Endodermal cell (in vitro differentiated cells): Measurements from ENCODE around the gene MFSD1. TPM values are rescaled to one million over a fixed set of nuclear protein-coding genes. Genes with fewer than 3 reads are reported as not detected.

Experiments
- DNase-seq: peaks from one replicate; pipeline ENCODE4 v3.0.0-alpha.2; 2017
- H3K27ac ChIP-seq: 2 replicates; pipeline ENCODE4 v1.5.1; 2013; ENCODE audit warnings: mild to moderate bottlenecking, low read depth, low read length, moderate library complexity
- H3K27me3 ChIP-seq: 2 replicates; pipeline ENCODE4 v1.6.1; 2013; ENCODE audit warnings: mild to moderate bottlenecking, low read length, moderate library complexity; ENCODE audit not compliant: insufficient read depth, control insufficient read depth, poor library complexity, severe bottlenecking
- H3K36me3 ChIP-seq: 2 replicates; pipeline ENCODE4 v1.7.0; 2013; ENCODE audit warnings: mild to moderate bottlenecking, low read length, moderate library complexity; ENCODE audit not compliant: control insufficient read depth, insufficient read depth
- H3K4me1 ChIP-seq: one replicate; pipeline ENCODE4 v1.7.0; 2013; ENCODE audit warnings: low read length; ENCODE audit not compliant: control insufficient read depth, insufficient read depth
- H3K4me3 ChIP-seq: 2 replicates; pipeline ENCODE4 v1.5.1; 2013; ENCODE audit warnings: mild to moderate bottlenecking, low read length, moderate library complexity
- H3K9ac ChIP-seq: 2 replicates; pipeline ENCODE4 v1.6.1; 2013; ENCODE audit warnings: mild to moderate bottlenecking, low read length, moderate library complexity; ENCODE audit not compliant: poor library complexity, severe bottlenecking; ENCODE audit errors: extremely low read depth
- H3K9me3 ChIP-seq: 2 replicates; pipeline ENCODE4 v1.6.1; 2013; ENCODE audit warnings: mild to moderate bottlenecking, low read length, moderate library complexity; ENCODE audit not compliant: control insufficient read depth
- H3K27ac Mint-ChIP-seq: 2 replicates; pipeline ENCODE4 v1.8.0; 2020; ENCODE audit warnings: mixed read lengths
- H3K27me3 Mint-ChIP-seq: 2 replicates; pipeline ENCODE4 v1.8.0; 2021; ENCODE audit warnings: mild to moderate bottlenecking, mixed read lengths; ENCODE audit not compliant: insufficient read depth
- H3K36me3 Mint-ChIP-seq: 2 replicates; pipeline ENCODE4 v1.8.0; 2020; ENCODE audit warnings: low read depth, mixed read lengths
- H3K4me1 Mint-ChIP-seq: 2 replicates; pipeline ENCODE4 v1.8.0; 2020; ENCODE audit warnings: mixed read lengths
- H3K4me3 Mint-ChIP-seq: 2 replicates; pipeline ENCODE4 v1.8.0; 2020; ENCODE audit warnings: mild to moderate bottlenecking, moderate library complexity, mixed read lengths
- H3K9me3 Mint-ChIP-seq: 2 replicates; pipeline ENCODE4 v1.8.0; 2020; ENCODE audit warnings: mild to moderate bottlenecking, mixed read lengths
- CTCF ChIP-seq: fragments of 200-600 bp; sonication (generic); conservative IDR thresholded peaks from 2 replicates; pipeline ENCODE4 v1.5.0; 2021; ENCODE audit warnings: antibody characterized with exemption, mild to moderate bottlenecking
- WGBS, 2 experiments: methylation state at CpG; one replicate each; pipeline versions ENCODE4 v1.1.5 to v1.1.7; 2013; ENCODE audit warnings: missing lambda C conversion rate in 2 of 2, mixed read lengths in 1 of 2; ENCODE audit not compliant: insufficient coverage in 1 of 2, insufficient read length in 1 of 2; 5-methylcytosine and 5-hydroxymethylcytosine counted together
- total RNA-seq, 2 donors: library from RNA; stranded (reverse); fragmentation: NEBNext Ultra II Directional in 1 of 2; extraction: Animal tissue kit (Norgen Biotek cat#: 25700) in 1 of 2; gene quantifications; 2 replicates in 1 of 2; 3 replicates in 1 of 2; pipeline ENCODE4 v1.2.1, GENCODE V29; 2021

The MFSD1 gene
- total RNA-seq, 2 donors from 2014 or later, result 11.7 to 13.4 TPM

GRCh38 chr3:158775426-158776410, 26.1 kb upstream of the MFSD1 start:
- DNase-seq, result no peak
- no peak for TF ChIP-seq CTCF
- Mint-ChIP-seq H3K9me3 (no peaks in the 10 kb centered on the region), H3K27ac (no peak overlapping the region), H3K36me3 (no peaks in the 10 kb centered on the region), H3K4me1 (no peaks in the 10 kb centered on the region), H3K27me3 (no peaks in the 10 kb centered on the region), H3K4me3 (no peak overlapping the region)
- Histone ChIP-seq H3K9me3 (no peaks in the 10 kb centered on the region), H3K27me3 (no peaks in the 10 kb centered on the region), H3K4me3 (no peak overlapping the region), H3K4me1 (no peaks in the 10 kb centered on the region), H3K27ac (no peak overlapping the region), H3K36me3 (no peaks in the 10 kb centered on the region), H3K9ac (no peak overlapping the region)
- WGBS, 2 experiments, result 93 to 100% methylated on average over 3 of the region's 3 CpGs

GRCh38 chr3:158776531-158776930, 25.3 kb upstream of the MFSD1 start:
- Histone ChIP-seq H3K4me3 (no peak overlapping the region), H3K27ac (no peak overlapping the region), H3K27me3 (no peaks in the 10 kb centered on the region), H3K4me1 (no peaks in the 10 kb centered on the region), H3K9ac (no peak overlapping the region), H3K36me3 (no peaks in the 10 kb centered on the region), H3K9me3 (no peaks in the 10 kb centered on the region)
- WGBS, 2 experiments, result 91 to 92% methylated on average over 4 to 7 of the region's 7 CpGs
- no peaks in the 10 kb centered on the region for H3K4me1 Mint-ChIP-seq
- H3K27ac Mint-ChIP-seq, result no peak overlapping the region
- DNase-seq, result no peak
- no peaks in the 10 kb centered on the region for H3K27me3 Mint-ChIP-seq
- H3K4me3 Mint-ChIP-seq, result no peak overlapping the region
- no peak for TF ChIP-seq CTCF
- H3K9me3 Mint-ChIP-seq, result no peaks in the 10 kb centered on the region
- no peaks in the 10 kb centered on the region for H3K36me3 Mint-ChIP-seq

GRCh38 chr3:158777161-158777873, 24.5 kb upstream of the MFSD1 start:
- DNase-seq, result no peak
- TF ChIP-seq CTCF, result no peak

More at GRCh38 chr3:158777161-158777873, 24.5 kb upstream of the MFSD1 start:
- Mint-ChIP-seq H3K27ac (no peak overlapping the region), H3K4me3 (no peak overlapping the region), H3K9me3 (no peaks in the 10 kb centered on the region), H3K36me3 (no peaks in the 10 kb centered on the region), H3K27me3 (no peaks in the 10 kb centered on the region), H3K4me1 (no peaks in the 10 kb centered on the region)
- 91 to 100% methylated on average over 3 of the region's 3 CpGs for WGBS, 2 experiments
- Histone ChIP-seq H3K27ac (no peak overlapping the region), H3K4me3 (no peak overlapping the region), H3K4me1 (no peaks in the 10 kb centered on the region), H3K36me3 (no peaks in the 10 kb centered on the region), H3K27me3 (no peaks in the 10 kb centered on the region), H3K9ac (no peak overlapping the region), H3K9me3 (no peaks in the 10 kb centered on the region)
